K562 (cell line): Measurements from ENCODE around the gene C6orf89. TPM values are rescaled to one million over a fixed set of nuclear protein-coding genes. Genes with fewer than 3 reads are reported as not detected.

ENCODE experiments used
- ATF1 ChIP-seq, 2 experiments: fragments of 450-650 bp in 1 of 2; IDR thresholded peaks; 2 replicates each; pipeline ENCODE4 v1.6.1; 2016; ENCODE audit warnings: missing compliant biosample characterization in 1 of 2, missing genetic modification characterization in 1 of 2
- C11orf30 ChIP-seq: fragments of 450-650 bp; IDR thresholded peaks from 2 replicates; pipeline ENCODE4 v1.6.1; 2016; ENCODE audit warnings: low read depth, mild to moderate bottlenecking
- CBFA2T3 ChIP-seq: fragments of 450-650 bp; IDR thresholded peaks from 2 replicates; pipeline ENCODE4 v1.6.1; 2017
- CTBP1 ChIP-seq: fragments of 450-650 bp; IDR thresholded peaks from 2 replicates; pipeline ENCODE4 v1.6.1; 2016; ENCODE audit warnings: borderline replicate concordance
- DNMT1 ChIP-seq: fragments of 450-650 bp; IDR thresholded peaks from 2 replicates; pipeline ENCODE4 v1.6.1; 2016; ENCODE audit warnings: antibody characterized with exemption, mild to moderate bottlenecking
- ESRRA ChIP-seq: fragments of 450-650 bp; IDR thresholded peaks from 2 replicates; pipeline ENCODE4 v1.6.1; 2014; ENCODE audit warnings: low read depth, mild to moderate bottlenecking, moderate library complexity, borderline replicate concordance
- HDAC1 ChIP-seq, 2 experiments: fragments of 450-650 bp; IDR thresholded peaks; 2 replicates each; pipeline ENCODE4 v1.6.1; 2016 to 2017; ENCODE audit warnings: inconsistent platforms in 1 of 2, mild to moderate bottlenecking in 1 of 2, moderate library complexity in 1 of 2
- HNRNPLL ChIP-seq: fragments of 200-400 bp; formaldehyde crosslinking; IDR thresholded peaks from 2 replicates; pipeline ENCODE4 v1.6.1; 2017; ENCODE audit warnings: low read length, low read depth, mild to moderate bottlenecking; ENCODE audit not compliant: poor library complexity, severe bottlenecking
- JUND ChIP-seq, 2 experiments: IDR thresholded peaks; 2 replicates in 1 of 2; 3 replicates in 1 of 2; pipeline ENCODE4 v1.6.1; 2011; ENCODE audit warnings: borderline replicate concordance in 2 of 2, low read depth in 2 of 2, low read length in 2 of 2, improper control_type of control experiment in 1 of 2, missing biosample characterization in 1 of 2, missing genetic modification characterization in 1 of 2, missing genetic modification reagents in 1 of 2
- KDM4B ChIP-seq, 2 experiments: fragments of 450-650 bp in 1 of 2; sonication (generic) in 1 of 2; IDR thresholded peaks; 2 replicates each; pipeline ENCODE4 v1.6.1; 2016 to 2017; ENCODE audit warnings: borderline replicate concordance in 2 of 2, antibody characterized with exemption in 1 of 2, low read depth in 1 of 2, mild to moderate bottlenecking in 1 of 2
- MAFG ChIP-seq: fragments of 450-650 bp; conservative IDR thresholded peaks from 2 replicates; pipeline ENCODE4 v1.6.1; 2016; ENCODE audit warnings: missing genetic modification characterization, missing compliant biosample characterization
- MAFK ChIP-seq: IDR thresholded peaks from 2 replicates; pipeline ENCODE4 v1.6.1; 2011; ENCODE audit warnings: low read length, improper control_type of control experiment
- MTA2 ChIP-seq: fragments of 450-650 bp; IDR thresholded peaks from 2 replicates; pipeline ENCODE4 v1.6.1; 2016; ENCODE audit warnings: low read depth
- RCOR1 ChIP-seq, 2 experiments: IDR thresholded peaks; 2 replicates each; pipeline ENCODE4 v1.6.1; 2012; ENCODE audit warnings: low read depth in 2 of 2, low read length in 2 of 2, borderline replicate concordance in 1 of 2, improper control_type of control experiment in 1 of 2
- SMARCA4 ChIP-seq: fragments of 450-650 bp; IDR thresholded peaks from 2 replicates; pipeline ENCODE4 v1.6.1; 2016
- SOX6 ChIP-seq: fragments of 450-650 bp; IDR thresholded peaks from 2 replicates; pipeline ENCODE4 v1.6.1; 2014; ENCODE audit warnings: mild to moderate bottlenecking
- ZBTB7A ChIP-seq: IDR thresholded peaks from 2 replicates; pipeline ENCODE4 v1.6.1; 2011; ENCODE audit warnings: low read depth, mild to moderate bottlenecking, low read length, moderate library complexity, borderline replicate concordance; ENCODE audit not compliant: control insufficient read depth
- ZEB2 ChIP-seq: fragments of 450-650 bp; IDR thresholded peaks from 2 replicates; pipeline ENCODE4 v1.6.1; 2016
- ZFPM2 ChIP-seq: fragments of 250-450 bp; sonication (Bioruptor Pico); IDR thresholded peaks from 2 replicates; pipeline ENCODE4 v1.5.1; 2022; ENCODE audit warnings: mild to moderate bottlenecking
- ZNF77 ChIP-seq: fragments of 250-450 bp; sonication (Bioruptor Pico); IDR thresholded peaks from 2 replicates; pipeline ENCODE4 v1.5.0; 2020
- polyA plus RNA-seq, 8 experiments: library from polyadenylated mRNA; depleted of rRNA in 4 of 8; stranded (reverse) in 5 of 8; unstranded in 3 of 8; fragments of >200 nt; fragmentation: Nextera tagmentation in 2 of 8; fragmentation: Illumina TruSeq in 1 of 8; extraction: Ambion mirVana in 2 of 8; extraction: Trizol in 1 of 8; gene quantifications; 2 replicates each; pipeline versions ENCODE4 v1.2.1 to v1.2.3, GENCODE V29; 2011 to 2014; ENCODE audit warnings: inconsistent platforms in 1 of 8, missing spikeins in 1 of 8
- total RNA-seq, 7 experiments: library from RNA; depleted of rRNA in 6 of 7; stranded (reverse); fragments of >200 nt in 6 of 7; fragmentation: Illumina TruSeq in 2 of 7; extraction: Trizol in 2 of 7; gene quantifications; 2 replicates each; pipeline versions ENCODE4 v1.2.1 to v1.2.3, GENCODE V29; 2011 to 2021; ENCODE audit warnings: low replicate concordance in 1 of 7
- TF ChIP-seq, protein P1 (sequence below), 2 experiments: fragments of 450-650 bp; conservative IDR thresholded peaks; 2 replicates each; pipeline ENCODE4 v1.6.1; 2017; ENCODE audit warnings: mild to moderate bottlenecking in 2 of 2, moderate library complexity in 2 of 2
- TF ChIP-seq, protein P2 (sequence below), 2 experiments: fragments of 200-800 bp in 1 of 2; sonication (Bioruptor generic) in 1 of 2; sonication (generic) in 1 of 2; formaldehyde crosslinking in 1 of 2; IDR thresholded peaks in 1 of 2; conservative IDR thresholded peaks in 1 of 2; 2 replicates each; pipeline versions ENCODE4 v1.5.0 to v1.6.1; 2016 to 2020; ENCODE audit warnings: missing compliant biosample characterization in 1 of 2, missing genetic modification characterization in 1 of 2, missing genetic modification reagents in 1 of 2
- TF ChIP-seq, protein P3 (sequence below), 2 experiments: IDR thresholded peaks in 1 of 2; conservative IDR thresholded peaks in 1 of 2; 2 replicates each; pipeline ENCODE4 v1.6.1; 2016; ENCODE audit warnings: low read depth in 2 of 2, mild to moderate bottlenecking in 1 of 2, missing compliant biosample characterization in 1 of 2, missing genetic modification characterization in 1 of 2, moderate library complexity in 1 of 2

C6orf89 gene
- total and polyA plus RNA-seq, 9 of the 15 experiments (the other 6 are each of a cell fraction or from before 2014, with no cell fraction given) = 35.2 to 111 (median 58.5) TPM

DNA sequence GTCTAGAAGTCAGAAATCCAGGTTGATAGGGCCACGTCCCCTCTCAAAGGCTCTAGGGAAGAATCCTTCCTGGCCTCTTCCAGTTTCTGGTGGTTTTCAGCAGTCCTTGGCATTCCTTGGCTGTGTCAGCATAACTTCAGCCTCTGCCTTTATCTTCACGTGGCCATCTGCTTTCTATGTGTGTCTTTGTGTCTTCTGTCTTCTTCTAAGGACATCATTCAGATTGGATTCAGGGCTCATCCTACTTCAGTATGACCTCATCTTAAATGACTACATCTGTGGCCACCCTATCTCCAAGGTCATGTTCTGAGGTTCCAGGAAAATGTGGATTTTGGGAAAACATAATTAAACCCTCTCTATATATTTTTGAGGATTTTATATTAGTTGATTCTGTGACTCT, 23.0 kb downstream of the C6orf89 start (continued):
- TF ChIP-seq ATF1 (CRISPR knock-in tag; IDR thresholded peaks at IDR 0.05) (no peak), ATF1 (tag; IDR thresholded peaks at IDR 0.05) (0 out of 2 replicates have a peak, but pooled peaks have one; percentile 17), HDAC1 (IDR thresholded peaks at IDR 0.05) (peak in 1 of 2 experiments; percentile 39; a peak in 1 of 4 replicates), C11orf30 (peak; percentile 80), ZBTB7A (no peak), HNRNPLL (no peak), MAFG (tag) (peak; percentile 81), CTBP1 (peak; percentile 90), DNMT1 (no peak), SOX6 (peak; percentile 56), JUND (IDR thresholded peaks at IDR 0.05; ENCODE audit: borderline replicate concordance, low read depth, low read length) (peak; percentile 83), JUND (tag; IDR thresholded peaks at IDR 0.05; ENCODE audit: borderline replicate concordance, low read depth, low read length) (peak; percentile 90), MTA2 (peak; percentile 54; the same call in 1 of the 2 replicates), SMARCA4 (peak; percentile 81), ZNF77 (CRISPR knock-in tag) (no peak), ZEB2 (peak; percentile 64; the same call in 1 of the 2 replicates), ZFPM2 (CRISPR knock-in tag) (no peak), MAFK (peak; percentile 77), CBFA2T3 (peak; percentile 74), ESRRA (peak; percentile 55; the same call in 1 of the 2 replicates), KDM4B (IDR thresholded peaks at IDR 0.05; ENCODE audit: borderline replicate concordance in 2 of 2, low read depth in 1 of 2) (no peak), RCOR1 (IDR thresholded peaks at IDR 0.05; ENCODE audit: borderline replicate concordance in 1 of 2, low read depth in 2 of 2, low read length in 2 of 2) (peak in 1 of 2 experiments; percentile 56; a peak in 1 of 4 replicates)
- TF ChIP-seq, protein P1, sequence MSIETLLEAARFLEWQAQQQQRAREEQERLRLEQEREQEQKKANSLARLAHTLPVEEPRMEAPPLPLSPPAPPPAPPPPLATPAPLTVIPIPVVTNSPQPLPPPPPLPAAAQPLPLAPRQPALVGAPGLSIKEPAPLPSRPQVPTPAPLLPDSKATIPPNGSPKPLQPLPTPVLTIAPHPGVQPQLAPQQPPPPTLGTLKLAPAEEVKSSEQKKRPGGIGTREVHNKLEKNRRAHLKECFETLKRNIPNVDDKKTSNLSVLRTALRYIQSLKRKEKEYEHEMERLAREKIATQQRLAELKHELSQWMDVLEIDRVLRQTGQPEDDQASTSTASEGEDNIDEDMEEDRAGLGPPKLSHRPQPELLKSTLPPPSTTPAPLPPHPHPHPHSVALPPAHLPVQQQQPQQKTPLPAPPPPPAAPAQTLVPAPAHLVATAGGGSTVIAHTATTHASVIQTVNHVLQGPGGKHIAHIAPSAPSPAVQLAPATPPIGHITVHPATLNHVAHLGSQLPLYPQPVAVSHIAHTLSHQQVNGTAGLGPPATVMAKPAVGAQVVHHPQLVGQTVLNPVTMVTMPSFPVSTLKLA (conservative IDR thresholded peaks at IDR 0.05) = peak in 1 of 2 experiments; percentile 43; a peak in 2 of 4 replicates
- TF ChIP-seq, protein P2, sequence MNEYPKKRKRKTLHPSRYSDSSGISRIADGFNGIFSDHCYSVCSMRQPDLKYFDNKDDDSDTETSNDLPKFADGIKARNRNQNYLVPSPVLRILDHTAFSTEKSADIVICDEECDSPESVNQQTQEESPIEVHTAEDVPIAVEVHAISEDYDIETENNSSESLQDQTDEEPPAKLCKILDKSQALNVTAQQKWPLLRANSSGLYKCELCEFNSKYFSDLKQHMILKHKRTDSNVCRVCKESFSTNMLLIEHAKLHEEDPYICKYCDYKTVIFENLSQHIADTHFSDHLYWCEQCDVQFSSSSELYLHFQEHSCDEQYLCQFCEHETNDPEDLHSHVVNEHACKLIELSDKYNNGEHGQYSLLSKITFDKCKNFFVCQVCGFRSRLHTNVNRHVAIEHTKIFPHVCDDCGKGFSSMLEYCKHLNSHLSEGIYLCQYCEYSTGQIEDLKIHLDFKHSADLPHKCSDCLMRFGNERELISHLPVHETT (CRISPR knock-in tag; conservative IDR thresholded peaks at IDR 0.05 in 1 of 2, IDR thresholded peaks at IDR 0.05 in 1 of 2) = no peak
- TF ChIP-seq, protein P3, sequence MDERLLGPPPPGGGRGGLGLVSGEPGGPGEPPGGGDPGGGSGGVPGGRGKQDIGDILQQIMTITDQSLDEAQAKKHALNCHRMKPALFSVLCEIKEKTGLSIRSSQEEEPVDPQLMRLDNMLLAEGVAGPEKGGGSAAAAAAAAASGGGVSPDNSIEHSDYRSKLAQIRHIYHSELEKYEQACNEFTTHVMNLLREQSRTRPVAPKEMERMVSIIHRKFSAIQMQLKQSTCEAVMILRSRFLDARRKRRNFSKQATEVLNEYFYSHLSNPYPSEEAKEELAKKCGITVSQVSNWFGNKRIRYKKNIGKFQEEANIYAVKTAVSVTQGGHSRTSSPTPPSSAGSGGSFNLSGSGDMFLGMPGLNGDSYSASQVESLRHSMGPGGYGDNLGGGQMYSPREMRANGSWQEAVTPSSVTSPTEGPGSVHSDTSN (CRISPR knock-in tag; IDR thresholded peaks at IDR 0.05; ENCODE audit: low read depth) = no peak
- TF ChIP-seq, protein P3 (tag; conservative IDR thresholded peaks at IDR 0.05; ENCODE audit: low read depth) = 0 out of 2 replicates have a peak, but pooled peaks have one; percentile 27
